HG03039 (cell line): ENCODE results near the gene HS3ST3B1.

Source experiments
- ATAC-seq: cut with Tn5 transposase; IDR thresholded peaks from one replicate; pipeline ENCODE4 v1.9.1; 2021; ENCODE audit warnings: mild to moderate bottlenecking, moderate library complexity; ENCODE audit not compliant: unreplicated experiment

HS3ST3B1 gene

GRCh38 chr17:14320098-14320497 is 19.2 kb downstream of the HS3ST3B1 start:
- ATAC-seq, result no peak

DNA sequence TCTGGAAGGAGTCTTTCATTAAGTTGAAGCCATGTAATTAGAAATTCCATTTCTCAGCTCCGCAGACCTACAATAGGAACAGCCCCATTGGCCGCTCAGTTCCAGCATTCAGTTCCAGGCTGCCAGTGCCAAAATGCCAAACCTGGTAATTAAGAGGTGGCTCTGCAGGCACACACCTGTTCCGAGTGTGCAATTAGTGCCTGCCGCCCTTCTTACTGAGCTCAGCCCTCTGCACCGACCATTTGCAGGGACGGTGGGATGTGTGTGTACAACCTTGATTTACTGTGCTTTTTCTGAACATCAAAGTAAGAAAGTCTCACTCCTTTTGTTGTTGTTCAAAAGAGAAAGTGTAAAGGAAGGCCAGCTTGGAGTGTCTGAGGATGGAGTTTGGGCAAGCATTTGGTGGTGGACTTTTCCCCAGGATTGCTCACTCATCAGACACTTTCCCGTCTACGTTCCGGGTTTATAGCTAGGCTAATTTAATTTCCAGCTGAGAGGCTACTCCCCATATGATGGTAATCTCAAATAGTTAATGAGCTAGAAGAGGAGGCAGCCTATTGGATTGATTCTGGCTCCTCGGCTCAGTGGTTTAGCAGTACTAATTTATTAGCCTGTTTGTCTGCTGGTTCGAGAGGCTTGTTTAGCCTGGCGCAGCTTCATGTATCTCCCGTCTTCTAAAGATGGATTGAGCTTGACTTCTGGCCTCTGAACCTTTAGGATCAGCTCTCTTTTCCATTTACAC is 20.0 kb downstream of the HS3ST3B1 start:
- no peak for ATAC-seq

DNA sequence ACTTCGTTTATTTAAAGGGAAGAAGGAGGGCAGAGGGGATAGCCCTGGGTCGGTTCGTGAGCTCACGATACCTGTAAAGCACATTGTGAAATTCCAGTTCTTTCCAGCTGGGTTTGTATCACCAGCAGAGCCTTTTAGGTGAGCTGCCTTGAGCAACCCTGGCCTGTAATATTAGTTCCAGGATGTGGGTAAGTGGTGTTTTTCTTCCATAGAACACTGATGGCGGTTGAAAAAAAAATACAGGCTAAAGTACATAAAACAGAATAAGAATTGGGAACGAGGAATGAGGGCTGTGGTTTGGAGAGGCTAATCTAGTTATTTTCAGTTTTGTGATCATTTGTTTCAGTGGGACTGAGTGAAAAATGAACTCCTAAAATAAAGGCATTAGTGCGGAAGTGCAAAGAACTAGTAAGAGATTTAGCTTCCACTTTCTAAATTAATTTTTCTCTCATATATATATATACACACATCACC is 20.6 kb downstream of the HS3ST3B1 start:
- no peak for ATAC-seq

GRCh38 chr17:14321980-14322776 is 21.3 kb downstream of the HS3ST3B1 start:
- no peak for ATAC-seq

DNA sequence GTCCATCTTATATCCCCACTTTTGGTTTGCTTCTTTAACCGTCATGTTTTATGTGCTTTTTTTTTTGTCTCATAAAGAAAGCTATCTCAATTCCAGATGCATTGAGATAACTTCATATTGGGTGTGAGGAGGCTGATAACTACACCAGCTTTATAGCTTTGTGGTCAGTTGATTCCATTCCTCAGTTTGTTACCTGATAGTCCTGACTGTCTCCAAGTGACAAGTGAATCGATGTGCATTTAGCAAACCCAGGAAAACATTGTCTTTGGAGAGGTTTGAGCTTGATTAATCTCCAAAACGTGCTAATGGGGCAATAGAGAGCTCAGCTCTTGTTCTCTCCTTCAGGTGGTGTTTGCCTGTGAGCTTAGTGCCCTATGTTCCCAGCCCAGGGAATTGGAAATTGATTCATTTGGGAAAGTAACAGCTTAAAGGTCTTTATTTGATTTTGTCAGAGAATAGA is 22.7 kb downstream of the HS3ST3B1 start:
- no peak for ATAC-seq

DNA sequence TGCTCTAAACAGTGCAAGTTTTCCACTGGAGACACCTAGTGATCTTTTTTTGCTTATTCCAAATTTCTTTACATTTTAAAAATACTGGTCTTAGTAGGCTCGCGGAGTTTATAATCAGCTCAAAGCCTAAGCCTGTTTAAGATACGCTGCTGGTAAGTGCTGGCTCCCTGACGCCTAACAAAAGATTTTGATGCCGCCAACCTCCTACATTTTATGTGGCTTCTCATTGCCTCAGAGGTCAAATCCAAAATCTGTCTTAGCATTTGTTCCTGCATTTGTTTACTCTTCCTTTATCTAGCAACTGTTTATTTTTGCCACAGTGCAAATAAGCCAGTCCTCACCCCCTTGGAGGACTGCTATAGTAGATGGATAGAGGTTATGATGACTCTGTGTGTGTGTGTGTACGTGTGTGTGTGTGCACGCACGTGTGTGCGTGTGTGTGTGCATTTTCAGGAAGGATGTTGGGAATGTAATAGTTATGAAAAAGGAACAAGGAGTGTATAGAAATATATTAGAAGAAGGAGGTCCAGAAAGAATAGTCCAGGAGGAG is 24.8 kb downstream of the HS3ST3B1 start:
- ATAC-seq, result no peak

DNA sequence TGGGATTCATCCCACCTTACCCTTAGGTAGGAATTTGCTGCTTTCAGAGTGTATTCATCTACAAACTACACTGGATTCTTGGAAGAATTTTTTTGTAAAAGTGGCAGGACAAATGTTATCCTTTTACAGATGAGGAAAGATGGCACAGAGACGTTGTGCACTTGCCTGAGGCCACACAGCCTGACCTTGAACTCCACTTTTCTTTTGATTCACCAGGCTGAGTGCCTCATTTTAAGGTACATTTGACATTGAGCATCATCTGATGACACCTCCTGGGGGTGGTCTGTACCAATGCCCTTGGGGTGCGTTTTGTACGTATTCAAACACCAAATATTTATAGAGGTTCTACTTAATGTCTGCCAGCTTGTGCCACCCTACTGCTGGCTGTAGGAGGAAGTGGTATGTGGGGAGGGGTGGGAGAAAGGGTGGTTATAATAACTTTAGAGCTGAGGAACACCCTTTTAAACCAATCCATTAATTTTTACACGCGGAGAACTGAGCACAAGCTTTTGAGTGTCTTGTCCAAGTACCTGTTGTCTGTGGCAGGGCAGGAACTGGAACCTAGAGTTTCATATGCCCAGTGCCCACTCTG is 29.1 kb downstream of the HS3ST3B1 start:
- no peak for ATAC-seq

DNA sequence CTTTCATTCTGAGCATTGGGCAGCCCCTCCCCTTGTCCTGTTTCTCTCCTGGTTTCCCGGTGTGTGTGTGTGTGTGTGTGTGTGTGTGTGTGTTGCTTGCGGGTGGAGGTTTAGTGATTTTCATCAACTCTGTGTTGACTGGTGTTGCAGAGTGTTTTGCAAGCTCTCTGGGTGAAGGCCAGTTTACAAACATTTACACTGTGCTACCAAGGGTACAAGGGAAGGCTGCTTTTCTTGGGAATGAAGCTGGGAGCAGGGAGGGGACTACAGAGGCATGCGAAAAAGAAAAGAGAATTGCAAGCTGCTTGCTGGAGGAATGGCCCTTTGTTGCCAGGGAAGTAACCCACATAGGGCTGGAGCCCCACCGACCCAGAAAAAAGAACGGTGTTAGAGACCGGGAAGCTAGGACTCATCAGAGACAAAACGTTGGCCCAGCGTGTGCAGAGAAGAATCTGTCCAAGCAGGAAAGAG is 29.6 kb downstream of the HS3ST3B1 start:
- ATAC-seq, result no peak

DNA sequence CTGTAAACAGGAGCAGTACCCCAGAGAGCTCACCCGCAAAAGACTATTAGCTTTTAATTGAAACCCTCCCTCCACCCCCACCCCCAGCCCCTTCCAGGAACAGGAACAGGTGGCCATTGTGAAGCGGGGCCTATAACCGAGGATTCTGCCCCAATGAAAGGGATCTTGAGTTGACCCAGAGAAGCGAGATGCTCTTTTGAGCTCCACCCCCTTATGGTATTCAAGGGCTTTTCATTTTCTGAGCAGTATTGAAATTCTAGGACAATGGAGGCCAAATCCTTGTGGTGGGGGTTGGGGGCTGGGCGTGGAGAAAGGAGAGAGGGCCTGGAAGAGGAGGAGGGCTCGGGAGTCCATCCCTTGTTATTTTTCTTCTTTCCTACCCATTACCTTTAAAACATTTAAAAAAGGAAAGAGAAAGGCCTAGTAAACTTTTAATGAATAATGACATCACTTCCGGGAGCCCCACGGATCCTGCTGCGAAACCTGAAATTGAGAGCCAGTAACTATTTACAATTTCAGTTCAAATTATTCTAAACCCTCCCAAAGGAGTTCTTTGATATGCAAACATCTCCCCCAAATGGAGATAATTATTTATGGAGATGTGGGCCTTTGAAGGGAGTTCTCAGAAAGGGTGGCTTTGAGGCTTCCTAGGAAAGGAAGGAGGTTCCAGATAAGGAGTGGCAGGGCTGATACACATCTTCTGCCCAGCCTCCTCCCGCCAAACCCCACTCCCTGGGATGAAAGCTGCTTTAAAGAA is 30.5 kb downstream of the HS3ST3B1 start:
- ATAC-seq, result no peak

DNA sequence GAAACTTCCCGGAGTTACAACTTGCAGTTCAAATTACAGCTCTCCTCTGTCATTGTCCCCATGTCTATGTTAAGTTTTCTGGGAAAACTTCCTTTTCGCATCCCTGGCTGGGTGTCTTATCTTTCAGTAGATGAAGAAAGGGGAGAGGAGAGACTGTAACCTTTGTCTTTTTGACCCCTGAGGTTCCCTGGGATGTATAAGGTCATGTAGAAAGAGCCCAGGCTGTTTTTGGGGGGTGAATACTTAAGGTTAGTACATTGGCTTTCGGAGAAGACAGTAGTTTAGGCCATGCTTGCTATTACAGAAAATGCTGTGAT is 31.1 kb downstream of the HS3ST3B1 start:
- no peak for ATAC-seq

GRCh38 chr17:14332331-14332730 is 31.4 kb downstream of the HS3ST3B1 start:
- no peak for ATAC-seq

- no peak for ATAC-seq
These were observed 32.6 kb downstream of the HS3ST3B1 start for GRCh38 chr17:14333506-14333905.

DNA sequence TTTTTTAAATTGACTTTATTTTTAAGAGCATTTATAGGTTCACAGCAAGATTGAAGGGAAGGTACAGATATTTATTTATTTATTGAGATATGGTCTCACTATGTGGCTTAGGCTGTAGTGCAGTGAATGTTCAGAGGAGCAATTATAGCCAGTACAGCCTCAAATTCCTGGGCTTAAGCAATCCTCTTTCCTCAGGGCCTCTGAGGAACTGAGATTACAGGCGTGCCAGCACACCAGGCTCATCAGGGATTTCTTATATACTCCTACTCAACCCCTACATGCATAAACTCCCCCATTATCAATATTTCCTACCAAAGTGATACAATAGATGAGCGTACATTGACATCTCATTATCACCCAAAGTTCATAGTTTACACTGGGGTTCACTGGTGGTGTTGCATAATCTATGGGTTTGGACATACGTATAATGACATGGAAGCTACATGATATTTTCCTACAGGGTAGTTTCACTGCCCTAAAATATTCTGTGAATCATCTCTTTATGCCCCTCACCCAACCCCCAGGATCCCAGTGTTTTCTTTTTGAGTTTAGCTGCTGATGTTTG is 33.5 kb downstream of the HS3ST3B1 start:
- ATAC-seq, result no peak

DNA sequence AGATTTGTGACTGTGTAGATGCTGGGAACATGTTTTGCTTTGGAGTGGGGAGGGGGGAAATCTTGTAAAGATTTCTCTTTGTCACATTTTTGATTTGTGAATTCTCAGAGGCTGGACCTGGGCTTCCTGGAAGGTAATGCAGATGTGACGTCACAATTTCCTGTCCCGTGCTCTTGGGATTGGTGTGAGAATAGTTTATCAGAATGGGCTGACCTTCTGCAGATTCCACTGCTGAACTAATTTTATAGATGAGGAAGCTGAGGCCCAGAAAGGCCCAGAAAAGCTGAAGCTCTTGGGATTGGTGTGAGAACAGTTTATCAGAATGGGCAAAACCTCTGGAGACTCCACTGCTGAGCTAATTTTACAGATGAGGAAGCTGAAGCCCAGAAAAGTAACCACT is 34.0 kb downstream of the HS3ST3B1 start:
- ATAC-seq, result no peak

- no peak for ATAC-seq
These were observed 35.5 kb downstream of the HS3ST3B1 start for GRCh38 chr17:14336418-14336817.

DNA sequence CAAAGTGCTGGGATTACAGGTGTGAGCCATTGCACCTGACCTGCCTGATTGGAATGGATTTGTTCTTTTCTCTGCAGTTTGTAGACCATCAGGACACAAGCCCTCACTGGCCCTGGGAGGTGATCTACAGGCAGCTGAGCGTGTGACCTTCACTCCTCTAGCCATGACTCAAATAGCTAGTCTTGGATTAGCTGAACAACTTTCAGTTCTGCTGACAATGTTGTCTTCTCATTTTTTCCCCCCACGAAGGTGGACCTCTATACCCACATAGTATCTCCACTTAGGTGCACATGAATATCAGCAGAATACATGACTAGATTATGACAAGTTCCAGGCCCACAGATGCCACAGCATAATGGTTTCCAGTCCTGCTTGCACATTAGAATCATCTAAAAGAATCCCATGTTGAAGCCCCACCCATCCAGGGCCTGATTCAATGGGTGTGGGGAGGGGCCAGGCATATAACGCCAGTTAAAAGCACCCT is 36.8 kb downstream of the HS3ST3B1 start:
- ATAC-seq, result peak; percentile 59

GRCh38 chr17:14340857-14341754 is 40.2 kb downstream of the HS3ST3B1 start:
- ATAC-seq, result no peak

DNA sequence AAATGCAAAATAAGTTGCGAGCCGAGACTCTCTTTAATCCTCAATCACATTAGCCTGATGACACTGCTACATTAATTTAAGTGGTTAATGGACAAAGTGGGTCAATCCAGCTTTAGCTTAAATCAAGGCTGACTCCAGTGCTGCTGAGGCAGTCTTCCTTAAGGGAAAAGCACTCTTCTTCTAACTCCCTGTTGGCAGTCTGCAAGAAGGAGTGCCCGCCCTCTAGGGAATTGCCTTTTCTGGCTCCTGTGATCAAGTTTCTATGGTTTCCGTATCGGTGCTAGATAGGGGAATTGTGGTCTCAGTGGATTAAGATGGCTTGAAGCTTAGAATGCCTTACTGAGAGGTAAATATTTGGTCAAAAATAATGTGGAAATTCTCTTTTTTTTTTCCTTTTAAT is 41.0 kb downstream of the HS3ST3B1 start:
- no peak for ATAC-seq

- ATAC-seq, result no peak
These were observed 45.9 kb downstream of the HS3ST3B1 start for GRCh38 chr17:14346801-14347200.
